ENCODE results near the gene IP6K3. TPM values are rescaled to one million over a fixed set of nuclear protein-coding genes. Genes with fewer than 3 reads are reported as not detected.
A peak's percentile ranks its signal among the peaks of the same experiment; 100 is the strongest.

IP6K3 gene
- total RNA-seq, 1 donor from 2014 or later = not detected

DNA sequence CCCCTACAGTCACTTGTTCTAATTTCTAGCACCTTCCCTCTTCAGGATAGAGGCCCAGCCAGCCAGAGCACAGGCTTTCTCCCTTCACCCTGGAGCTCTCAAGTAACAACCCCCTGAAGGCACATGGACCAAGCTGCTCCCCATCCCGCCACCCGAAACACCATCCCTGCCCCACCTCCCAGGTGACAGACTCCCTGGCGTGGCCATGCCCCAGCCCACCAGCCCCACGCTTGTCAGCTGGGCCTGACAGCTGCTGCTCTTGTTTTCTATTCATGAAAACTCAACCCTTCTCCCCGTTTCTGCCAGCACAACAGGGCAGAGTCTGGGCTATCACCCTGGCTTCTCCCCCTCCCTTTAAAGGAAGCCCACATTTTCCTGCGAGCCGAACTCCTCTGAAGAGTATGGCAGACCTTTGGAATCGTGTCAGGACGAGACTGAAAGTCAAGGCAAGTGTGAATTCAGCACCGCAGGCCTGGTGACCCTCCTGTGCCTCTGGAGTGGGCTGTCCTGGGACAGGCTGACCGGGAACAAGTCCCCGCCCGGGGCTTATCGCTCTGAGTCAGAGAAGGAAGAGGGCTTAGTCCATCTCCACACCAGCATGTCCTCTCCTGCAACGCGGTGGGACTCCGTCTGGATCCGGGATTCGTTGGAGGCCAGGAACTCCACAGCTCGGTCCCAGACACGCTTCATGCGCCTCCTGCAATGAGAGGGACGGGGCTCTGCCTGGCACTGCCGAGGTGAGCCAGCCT is 25.6 kb upstream of the IP6K3 start:
- peak overlapping the region; percentile 80 to 92 for H3K27ac ChIP-seq
- H3K9me3 ChIP-seq = no peaks in the 10 kb centered on the region
- TF ChIP-seq, protein P1, sequence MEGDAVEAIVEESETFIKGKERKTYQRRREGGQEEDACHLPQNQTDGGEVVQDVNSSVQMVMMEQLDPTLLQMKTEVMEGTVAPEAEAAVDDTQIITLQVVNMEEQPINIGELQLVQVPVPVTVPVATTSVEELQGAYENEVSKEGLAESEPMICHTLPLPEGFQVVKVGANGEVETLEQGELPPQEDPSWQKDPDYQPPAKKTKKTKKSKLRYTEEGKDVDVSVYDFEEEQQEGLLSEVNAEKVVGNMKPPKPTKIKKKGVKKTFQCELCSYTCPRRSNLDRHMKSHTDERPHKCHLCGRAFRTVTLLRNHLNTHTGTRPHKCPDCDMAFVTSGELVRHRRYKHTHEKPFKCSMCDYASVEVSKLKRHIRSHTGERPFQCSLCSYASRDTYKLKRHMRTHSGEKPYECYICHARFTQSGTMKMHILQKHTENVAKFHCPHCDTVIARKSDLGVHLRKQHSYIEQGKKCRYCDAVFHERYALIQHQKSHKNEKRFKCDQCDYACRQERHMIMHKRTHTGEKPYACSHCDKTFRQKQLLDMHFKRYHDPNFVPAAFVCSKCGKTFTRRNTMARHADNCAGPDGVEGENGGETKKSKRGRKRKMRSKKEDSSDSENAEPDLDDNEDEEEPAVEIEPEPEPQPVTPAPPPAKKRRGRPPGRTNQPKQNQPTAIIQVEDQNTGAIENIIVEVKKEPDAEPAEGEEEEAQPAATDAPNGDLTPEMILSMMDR (IDR thresholded peaks at IDR 0.05) = no peak
- peak overlapping the region; percentile 18 to 42 for H3K4me3 ChIP-seq
- H3K4me1 ChIP-seq = peaks cover 12 to 44% of the 10 kb centered on the region in 2 donors
- peaks cover 45 to 50% of the 10 kb centered on the region in 2 donors for H3K36me3 ChIP-seq
- intact Hi-C loops (cut with DNase I) = no loop called here
- no peaks in the 10 kb centered on the region for H3K27me3 ChIP-seq
- no peak for DNase-seq (ENCODE audit: low spot score in 2 of 2)

DNA sequence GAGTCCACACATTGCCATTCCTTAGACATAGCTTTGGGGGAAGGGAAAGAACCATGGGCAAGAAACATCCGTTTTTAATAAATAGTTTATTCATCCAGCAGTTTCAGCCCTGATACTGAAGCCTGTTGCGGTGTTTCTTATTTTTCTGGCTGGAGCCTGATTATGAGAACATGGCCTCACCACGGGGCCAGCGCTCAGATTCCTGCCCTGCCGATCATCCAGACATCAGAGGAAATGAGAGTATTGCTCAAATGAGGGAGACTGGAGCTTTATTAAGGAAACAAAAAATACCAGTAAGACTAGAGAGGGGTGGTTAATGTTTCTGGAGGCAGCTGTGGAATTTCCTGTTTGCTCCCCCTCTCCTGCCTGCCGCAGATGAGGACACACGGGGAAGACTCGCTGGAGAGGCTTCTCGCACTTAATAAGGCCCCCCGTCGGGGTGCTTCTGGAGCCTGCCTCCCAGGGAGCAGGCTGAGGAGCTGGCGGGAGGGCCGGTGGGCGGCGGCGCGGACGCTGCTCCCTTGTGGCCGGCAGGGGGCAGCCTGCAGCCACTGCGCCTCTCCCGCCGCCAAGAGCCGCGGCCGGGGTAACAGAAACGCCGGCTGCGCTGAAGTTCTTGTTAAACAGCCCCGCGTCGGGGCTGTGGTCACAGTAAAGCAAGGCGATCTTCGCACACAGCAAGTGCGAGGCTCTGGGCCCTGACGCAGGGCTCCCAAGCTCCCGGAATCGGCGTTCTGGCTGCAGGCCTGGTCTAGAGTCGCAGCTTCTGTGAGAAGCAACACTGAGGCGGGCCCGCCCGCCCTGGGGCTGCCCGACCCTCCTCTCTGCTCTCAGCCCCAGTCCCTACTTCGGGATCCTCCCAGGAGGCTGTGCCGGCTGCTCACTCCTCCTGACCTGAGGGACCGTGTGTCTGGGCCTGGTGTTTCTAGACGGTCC is 24.7 kb upstream of the IP6K3 start:
- TF ChIP-seq, protein P1 (IDR thresholded peaks at IDR 0.05) = peak; percentile 92 to 97 (median 94)
- intact Hi-C loops (cut with DNase I) = loop anchor here (1.0 to 2.0 kb wide), 2 partner anchors 17 to 27 kb away; no protein-coding TSS in a partner anchor
- peak in 1 of 2 donors; percentile 87 for DNase-seq (ENCODE audit: low spot score in 2 of 2)
- H3K36me3 ChIP-seq = peaks cover 36 to 42% of the 10 kb centered on the region in 2 donors
- no peaks in the 10 kb centered on the region for H3K9me3 ChIP-seq
- peaks cover 12 to 44% of the 10 kb centered on the region in 2 donors for H3K4me1 ChIP-seq
- H3K4me3 ChIP-seq = peak overlapping the region; percentile 18 to 42
- no peaks in the 10 kb centered on the region for H3K27me3 ChIP-seq
- H3K27ac ChIP-seq = peak overlapping the region; percentile 80 to 92

DNA sequence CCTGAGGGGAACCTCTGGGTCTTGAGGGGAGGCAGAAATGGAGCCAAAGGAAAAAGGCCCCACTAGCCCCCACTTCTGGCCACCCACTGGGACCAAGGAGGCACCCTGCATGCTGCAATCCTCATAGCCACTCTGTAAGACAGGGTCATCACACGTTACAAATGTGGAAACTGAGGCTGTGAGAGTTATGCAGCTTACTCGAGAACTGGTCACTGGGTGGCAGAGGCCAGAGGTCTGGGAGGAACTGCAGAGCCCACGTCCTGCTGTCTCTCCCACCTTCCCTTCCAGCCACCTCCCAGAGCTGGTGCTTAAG is 24.1 kb upstream of the IP6K3 start:
- peak overlapping the region; percentile 80 to 92 for H3K27ac ChIP-seq
- no peaks in the 10 kb centered on the region for H3K27me3 ChIP-seq
- peaks cover 30 to 36% of the 10 kb centered on the region in 2 donors for H3K36me3 ChIP-seq
- peak overlapping the region in 1 of 2 donors; percentile 42 for H3K4me3 ChIP-seq
- no peak for DNase-seq (ENCODE audit: low spot score in 2 of 2)
- intact Hi-C loops (cut with DNase I) = loop anchor here (1.0 to 2.0 kb wide), 2 partner anchors 18 to 26 kb away; no protein-coding TSS in a partner anchor
- H3K9me3 ChIP-seq = no peaks in the 10 kb centered on the region
- peaks cover 12 to 44% of the 10 kb centered on the region in 2 donors for H3K4me1 ChIP-seq
- TF ChIP-seq, protein P1 (IDR thresholded peaks at IDR 0.05) = no peak

DNA sequence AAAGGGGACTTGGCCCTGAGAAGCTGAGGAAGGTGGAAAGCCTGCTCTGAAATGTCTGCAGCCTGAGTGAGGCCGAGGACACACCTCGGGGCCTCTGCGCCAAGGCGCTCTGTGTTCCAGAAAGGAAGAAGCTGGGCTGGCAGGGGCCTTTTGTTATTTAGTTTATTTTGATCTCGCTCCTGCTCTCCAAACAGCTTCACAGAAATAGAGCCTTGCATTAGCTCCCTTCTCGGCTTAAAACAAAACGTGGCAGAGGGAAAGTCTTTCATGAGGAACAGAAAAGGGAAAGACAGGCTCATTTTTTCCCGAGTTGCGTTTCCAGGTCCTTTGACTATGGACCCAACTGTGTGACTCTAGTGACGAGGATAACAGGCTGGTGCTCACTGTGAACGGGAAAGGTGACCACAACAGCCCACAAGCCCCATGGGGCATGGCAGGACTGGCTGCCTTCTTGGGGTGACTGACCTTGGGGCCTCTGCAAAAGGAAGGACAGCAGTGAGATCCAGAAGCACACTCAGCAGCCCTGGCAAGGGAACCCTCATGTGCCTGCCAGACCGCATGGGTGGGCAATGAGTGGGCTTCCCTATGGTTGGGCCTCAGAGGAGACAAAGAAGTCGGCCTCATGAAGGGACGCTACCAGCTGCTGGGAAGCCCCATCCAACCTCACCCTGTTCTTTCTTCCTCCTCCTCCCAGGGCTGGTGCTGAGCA is 23.6 kb upstream of the IP6K3 start:
- H3K27me3 ChIP-seq = no peaks in the 10 kb centered on the region
- H3K27ac ChIP-seq = peak overlapping the region; percentile 80 to 92
- H3K4me3 ChIP-seq = peak overlapping the region in 1 of 2 donors; percentile 42
- intact Hi-C loops (cut with DNase I) = loop anchor here (2.0 kb wide), 1 partner anchor 25 kb away; no protein-coding TSS in a partner anchor
- no peak for DNase-seq (ENCODE audit: low spot score in 2 of 2)
- no peaks in the 10 kb centered on the region for H3K9me3 ChIP-seq
- peaks cover 12 to 44% of the 10 kb centered on the region in 2 donors for H3K4me1 ChIP-seq
- TF ChIP-seq, protein P1 (IDR thresholded peaks at IDR 0.05) = no peak
- peaks cover 25 to 31% of the 10 kb centered on the region in 2 donors for H3K36me3 ChIP-seq

DNA sequence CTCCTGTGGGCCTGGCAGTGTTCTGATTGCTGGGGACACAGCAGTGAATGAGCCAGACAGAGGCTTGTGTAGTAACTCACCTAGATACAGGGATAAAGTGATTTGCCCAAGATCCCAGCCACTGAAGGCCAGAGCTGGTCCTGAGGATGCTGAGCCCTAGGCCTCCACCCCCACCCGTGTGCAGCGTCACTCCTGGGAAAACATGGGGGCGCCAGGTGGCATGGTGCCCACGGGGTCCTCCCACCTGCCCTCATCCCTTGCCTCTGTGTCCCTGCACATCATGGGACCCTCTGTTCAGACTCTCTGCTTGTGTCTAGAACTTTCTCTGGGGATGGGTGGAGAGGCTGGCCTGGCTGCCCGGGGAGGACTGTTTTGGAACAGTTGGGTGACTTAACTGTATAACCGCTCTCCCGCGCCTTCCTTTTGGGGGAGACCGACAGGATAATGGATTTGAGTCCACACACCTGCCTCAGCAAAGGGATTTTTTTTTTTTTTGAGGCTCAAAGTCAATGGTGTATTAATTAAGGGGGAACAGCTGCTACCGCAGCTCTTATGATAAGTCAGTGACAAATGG is 22.6 kb upstream of the IP6K3 start:
- H3K36me3 ChIP-seq = peaks cover 17 to 22% of the 10 kb centered on the region in 2 donors
- no peak for DNase-seq (ENCODE audit: low spot score in 2 of 2)
- no peaks in the 10 kb centered on the region for H3K27me3 ChIP-seq
- no peak overlapping the region for H3K4me3 ChIP-seq
- intact Hi-C loops (cut with DNase I) = loop anchor here (2.0 to 5.0 kb wide), 2 partner anchors 182 to 385 kb away; no protein-coding TSS in a partner anchor
- peaks cover 12 to 44% of the 10 kb centered on the region in 2 donors for H3K4me1 ChIP-seq
- H3K27ac ChIP-seq = peak overlapping the region; percentile 80 to 92
- no peaks in the 10 kb centered on the region for H3K9me3 ChIP-seq
- TF ChIP-seq, protein P1 (IDR thresholded peaks at IDR 0.05) = no peak
